Spleen (tissue), 7 donors: ENCODE measurements around the gene VCL.

Experiments
- CTCF ChIP-seq, 11 experiments: fragments of 200-600 bp in 7 of 11; fragments of 450-650 bp in 4 of 11; sonication (generic) in 4 of 11; IDR thresholded peaks in 8 of 11; conservative IDR thresholded peaks in 3 of 11; 1 replicate in 7 of 11; 2 replicates in 4 of 11; pipeline versions ENCODE4 v1.4.0 to v1.8.0; 2016 to 2021; ENCODE audit warnings: antibody characterized with exemption in 11 of 11, inconsistent platforms in 4 of 11, mild to moderate bottlenecking in 1 of 11
- POLR2A ChIP-seq, 3 donors: fragments of 450-650 bp; IDR thresholded peaks; one replicate each; pipeline ENCODE4 v1.5.1; 2017; ENCODE audit warnings: antibody characterized with exemption in 3 of 3, mild to moderate bottlenecking in 1 of 3
- POLR2AphosphoS5 ChIP-seq, 3 donors: sonication (generic); formaldehyde crosslinking; IDR thresholded peaks; one replicate each; pipeline ENCODE4 v1.5.1; 2017; ENCODE audit warnings: antibody characterized with exemption in 3 of 3
- donor health status: DM: no; HTN: no; CAD: no; lungs with moderate emphysema.
- donor health status: DM: no; HTN: no; CAD: no.
- donor health status: DM: no; HTN: no; CAD: no.

- TF ChIP-seq CTCF (IDR thresholded peaks at IDR 0.05 in 8 of 11, conservative IDR thresholded peaks at IDR 0.05 in 3 of 11) (no peak), POLR2A (IDR thresholded peaks at IDR 0.05) (no peak), POLR2AphosphoS5 (IDR thresholded peaks at IDR 0.05) (no peak)
Measured at GRCh38 chr10:73971636-73972354, 26.1 kb upstream of the VCL start.
